Measurements from ENCODE around the gene EMSY. TPM values are rescaled to one million over a fixed set of nuclear protein-coding genes. Genes with fewer than 3 reads are reported as not detected.

The EMSY gene
- total and polyA plus RNA-seq, 2 of the 8 experiments (the other 6 are each of a cell fraction or from before 2014, with no cell fraction given), result 29.6 to 34.6 TPM

GRCh38 chr11:76436020-76436419 is 8.8 kb upstream of the EMSY start:
- H3K9me3 ChIP-seq (ENCODE audit: insufficient read depth in 2 of 2, low read depth in 1 of 2, low read length in 1 of 2), result no peaks in the 10 kb centered on the region
- no peak for DNase-seq (ENCODE audit: low read depth in 1 of 2, low spot score in 2 of 2)
- H3K27me3 ChIP-seq (replicated peaks in 1 of 4; ENCODE audit: control insufficient read depth in 3 of 4, extremely low read depth in 1 of 4, insufficient read depth in 3 of 4, low read length in 3 of 4), result no peaks in the 10 kb centered on the region
- POLR2A ChIA-PET (ENCODE audit: partially characterized antibody), result interaction anchor here (1.2 kb wide), 1 partner anchor 11 kb away, joined by 4 read pairs; no protein-coding TSS in a partner anchor
- H3K9ac ChIP-seq (replicated peaks in 1 of 4; ENCODE audit: extremely low read depth in 1 of 4, low read depth in 3 of 4, low read length in 3 of 4), result no peak overlapping the region
- H3K23me2 ChIP-seq (ENCODE audit: low read depth, low read length), result no peaks in the 10 kb centered on the region
- H2AFZ ChIP-seq (ENCODE audit: low read length), result no peak overlapping the region
- H2AK5ac ChIP-seq (ENCODE audit: low read depth, low read length), result no peak overlapping the region
- H3K79me1 ChIP-seq (ENCODE audit: low read depth, low read length), result no peaks in the 10 kb centered on the region
- no peaks in the 10 kb centered on the region; a peak in 1 of 8 replicates for H3K36me3 ChIP-seq (ENCODE audit: control insufficient read depth in 2 of 4, insufficient read depth in 4 of 4, low read length in 3 of 4)
- no peak overlapping the region for H3K18ac ChIP-seq (ENCODE audit: extremely low read depth, low read length)
- H2BK120ac ChIP-seq (replicated peaks; ENCODE audit: low read depth, low read length), result no peak overlapping the region
- FAIRE-seq, result no peak
- H3K14ac ChIP-seq (ENCODE audit: insufficient read length), result no peak overlapping the region
- no peak overlapping the region for H3K4me3 ChIP-seq (ENCODE audit: extremely low read depth in 1 of 4, insufficient read depth in 2 of 4, low read depth in 3 of 4, low read length in 4 of 4)
- H3K56ac ChIP-seq (replicated peaks; ENCODE audit: insufficient read length, low read depth, low read length), result no peak overlapping the region
- H3K4me2 ChIP-seq (ENCODE audit: insufficient read depth in 1 of 2, low read depth in 2 of 2, low read length in 2 of 2), result no peak overlapping the region
- no peak overlapping the region for H4K91ac ChIP-seq (replicated peaks; ENCODE audit: insufficient read length, low read length)
- no peaks in the 10 kb centered on the region for H3K4me1 ChIP-seq (replicated peaks in 1 of 4; ENCODE audit: control insufficient read depth in 3 of 4, insufficient read depth in 4 of 4, low read length in 3 of 4)
- no peak overlapping the region for H4K8ac ChIP-seq (ENCODE audit: extremely low read depth, insufficient read depth, low read length)
- 85% methylated on average over 1 of the region's 1 CpG; no CpG with 5 or more reads in 1 of the 2 experiments for WGBS, 2 experiments (ENCODE audit: extremely low coverage in 1 of 2, insufficient coverage in 1 of 2, insufficient read length in 1 of 2, insufficient replicate concordance in 2 of 2, low coverage in 1 of 2, low lambda C conversion rate in 2 of 2, missing lambda C conversion rate in 1 of 2)
- no peak overlapping the region for H3K23ac ChIP-seq (ENCODE audit: insufficient read length)
- H3K4ac ChIP-seq (replicated peaks; ENCODE audit: insufficient read length, low read depth, low read length), result no peak overlapping the region
- no peak for TF ChIP-seq SIX5 (IDR thresholded peaks at IDR 0.05; ENCODE audit: low read depth, low read length)
- TF ChIP-seq ATF2 (IDR thresholded peaks at IDR 0.05; ENCODE audit: low read length), result no peak
- no peak for TF ChIP-seq USF2 (IDR thresholded peaks at IDR 0.05; ENCODE audit: low read length)
- TF ChIP-seq TEAD4 (IDR thresholded peaks at IDR 0.05; ENCODE audit: low read depth, low read length), result no peak
- no peak for TF ChIP-seq RFX5 (IDR thresholded peaks at IDR 0.05; ENCODE audit: borderline replicate concordance, low read depth, low read length)
- no peak for TF ChIP-seq KDM1A (IDR thresholded peaks at IDR 0.05; ENCODE audit: borderline replicate concordance, low read length)
- TF ChIP-seq BRCA1 (IDR thresholded peaks at IDR 0.05; ENCODE audit: low read depth, low read length), result no peak
- no peak for TF ChIP-seq CEBPB (IDR thresholded peaks at IDR 0.05; ENCODE audit: low read depth, low read length)
- no peak for TF ChIP-seq PHF8 (conservative IDR thresholded peaks at IDR 0.05; ENCODE audit: low read depth, low read length)
- no peak for TF ChIP-seq YY1 (IDR thresholded peaks at IDR 0.05; ENCODE audit: low read depth, low read length)
- H4K5ac ChIP-seq (ENCODE audit: insufficient read length, low read depth, low read length), result no peak overlapping the region
- H2BK20ac ChIP-seq (ENCODE audit: low read length), result no peak overlapping the region
- no peak overlapping the region for H2BK12ac ChIP-seq (ENCODE audit: low read depth, low read length)
- H3K27ac ChIP-seq (ENCODE audit: low read depth, low read length), result no peak overlapping the region
- no peaks in the 10 kb centered on the region for H4K20me1 ChIP-seq (replicated peaks in 1 of 2; ENCODE audit: control insufficient read depth in 1 of 2, insufficient read depth in 2 of 2, low read length in 2 of 2)
- CTCF ChIA-PET (ENCODE audit: partially characterized antibody), result interaction anchor here (1.2 to 1.5 kb wide), 3 partner anchors 13 to 23 kb away, joined by 3 to 5 read pairs (median 4); no protein-coding TSS in a partner anchor
- H2BK5ac ChIP-seq (ENCODE audit: low read depth, low read length), result no peak overlapping the region
- H2BK15ac ChIP-seq (ENCODE audit: low read length), result no peak overlapping the region
- H3K79me2 ChIP-seq (ENCODE audit: control insufficient read depth in 1 of 2, insufficient read depth in 2 of 2, low read length in 2 of 2), result no peaks in the 10 kb centered on the region
